ENCODE data around the gene WNT8B. TPM values are rescaled to one million over a fixed set of nuclear protein-coding genes. Genes with fewer than 3 reads are reported as not detected.

WNT8B gene
- total and polyA plus RNA-seq, 9 of the 15 experiments (the other 6 are each of a cell fraction or from before 2014, with no cell fraction given) = not detected

- POLR2A ChIA-PET = no interaction called here
- H3K9ac ChIP-seq (ENCODE audit: insufficient read depth in 1 of 2, low read depth in 2 of 2, low read length in 2 of 2) = no peak overlapping the region
- DNase-seq (ENCODE audit: extremely low read depth in 1 of 4, low spot score in 3 of 4) (no peak), FAIRE-seq (no peak), ATAC-seq (no peak)
- no peak overlapping the region for H2AFZ ChIP-seq (ENCODE audit: low read depth, low read length)
- H3K27ac ChIP-seq (ENCODE audit: extremely low read depth, low read depth, low read length) = no peak overlapping the region
- no peaks in the 10 kb centered on the region for H3K9me1 ChIP-seq (ENCODE audit: control insufficient read depth, insufficient read depth, low read length)
- H3K27me3 ChIP-seq (ENCODE audit: control insufficient read depth in 2 of 2, insufficient read depth in 2 of 2, low read length in 2 of 2) = no peaks in the 10 kb centered on the region
- H3K4me1 ChIP-seq (replicated peaks in 1 of 2; ENCODE audit: control insufficient read depth in 2 of 2, insufficient read depth in 2 of 2, low read length in 2 of 2) = peaks cover 3 to 5% of the 10 kb centered on the region in 2 experiments; a peak in 3 of 5 replicates
- H3K4me2 ChIP-seq (ENCODE audit: insufficient read depth, low read length) = no peak overlapping the region
- H3K79me2 ChIP-seq (ENCODE audit: control insufficient read depth, insufficient read depth, low read length) = no peaks in the 10 kb centered on the region
- WGBS (ENCODE audit: insufficient coverage, low coverage, missing lambda C conversion rate) = 79% methylated on average over 2 of the region's 3 CpGs
- intact Hi-C loops (cut with micrococcal nuclease) (loop anchor here (5.0 kb wide), 1 partner anchor 362 kb away; no protein-coding TSS in a partner anchor), in situ Hi-C loops (cut with MboI) (no loop called here)
- no peaks in the 10 kb centered on the region; the same call in 1 of the 2 replicates for H4K20me1 ChIP-seq (replicated peaks; ENCODE audit: control insufficient read depth, insufficient read depth, low read length)
- H3K4me3 ChIP-seq = no peak overlapping the region
- H3K36me3 ChIP-seq (ENCODE audit: control insufficient read depth, insufficient read depth, low read length) = no peaks in the 10 kb centered on the region
- H3K9me3 ChIP-seq (replicated peaks; ENCODE audit: control insufficient read depth, insufficient read depth, low read depth, low read length) = no peaks in the 10 kb centered on the region
- BruUV-seq (replicated peaks) = no TSS peak
- TF ChIP-seq CGGBP1 (CRISPR knock-in tag; IDR thresholded peaks at IDR 0.05) (no peak), ZNF830 (CRISPR knock-in tag; IDR thresholded peaks at IDR 0.05) (no peak), ARID1B (IDR thresholded peaks at IDR 0.05) (no peak), POLR2G (IDR thresholded peaks at IDR 0.05; ENCODE audit: low read depth, low read length) (no peak), ARID4B (CRISPR knock-in tag; IDR thresholded peaks at IDR 0.05) (no peak), ZNF24 (IDR thresholded peaks at IDR 0.05) (no peak), TFAP4 (CRISPR knock-in tag; IDR thresholded peaks at IDR 0.05; ENCODE audit: borderline replicate concordance) (no peak), HDAC3 (IDR thresholded peaks at IDR 0.05; ENCODE audit: borderline replicate concordance, partially characterized antibody) (no peak), PREB (CRISPR knock-in tag; IDR thresholded peaks at IDR 0.05) (no peak)
- CTCF ChIA-PET (ENCODE audit: low intra/inter-chr PET ratio) = no interaction called here
These were observed 52.8 kb downstream of the WNT8B start for GRCh38 chr10:100515612-100516011.
